Vagina (tissue), 2 donors: ENCODE data around the gene PCIF1.

Source experiments
- POLR2A ChIP-seq, 2 donors: fragments of 450-650 bp; IDR thresholded peaks; one replicate each; pipeline ENCODE4 v1.6.1; 2017; ENCODE audit warnings: antibody characterized with exemption in 2 of 2, mild to moderate bottlenecking in 2 of 2, moderate library complexity in 2 of 2
- TF ChIP-seq, protein P1 (sequence below), 3 experiments: fragments of 450-650 bp in 2 of 3; fragments of 200-600 bp in 1 of 3; sonication (generic) in 1 of 3; IDR thresholded peaks; one replicate each; pipeline ENCODE4 v1.5.1; 2017 to 2019; ENCODE audit warnings: antibody characterized with exemption in 3 of 3, mild to moderate bottlenecking in 2 of 3, moderate library complexity in 2 of 3

- TF ChIP-seq, protein P1, sequence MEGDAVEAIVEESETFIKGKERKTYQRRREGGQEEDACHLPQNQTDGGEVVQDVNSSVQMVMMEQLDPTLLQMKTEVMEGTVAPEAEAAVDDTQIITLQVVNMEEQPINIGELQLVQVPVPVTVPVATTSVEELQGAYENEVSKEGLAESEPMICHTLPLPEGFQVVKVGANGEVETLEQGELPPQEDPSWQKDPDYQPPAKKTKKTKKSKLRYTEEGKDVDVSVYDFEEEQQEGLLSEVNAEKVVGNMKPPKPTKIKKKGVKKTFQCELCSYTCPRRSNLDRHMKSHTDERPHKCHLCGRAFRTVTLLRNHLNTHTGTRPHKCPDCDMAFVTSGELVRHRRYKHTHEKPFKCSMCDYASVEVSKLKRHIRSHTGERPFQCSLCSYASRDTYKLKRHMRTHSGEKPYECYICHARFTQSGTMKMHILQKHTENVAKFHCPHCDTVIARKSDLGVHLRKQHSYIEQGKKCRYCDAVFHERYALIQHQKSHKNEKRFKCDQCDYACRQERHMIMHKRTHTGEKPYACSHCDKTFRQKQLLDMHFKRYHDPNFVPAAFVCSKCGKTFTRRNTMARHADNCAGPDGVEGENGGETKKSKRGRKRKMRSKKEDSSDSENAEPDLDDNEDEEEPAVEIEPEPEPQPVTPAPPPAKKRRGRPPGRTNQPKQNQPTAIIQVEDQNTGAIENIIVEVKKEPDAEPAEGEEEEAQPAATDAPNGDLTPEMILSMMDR (IDR thresholded peaks at IDR 0.05): no peak
- TF ChIP-seq POLR2A (IDR thresholded peaks at IDR 0.05): no peak
These were observed 22.2 kb upstream of the PCIF1 start for GRCh38 chr20:45912344-45912682.
